Left lobe of liver (tissue), 2 donors: ENCODE measurements around the gene DDX56. TPM values are rescaled to one million over a fixed set of nuclear protein-coding genes. Genes with fewer than 3 reads are reported as not detected.
"Not testable (repeated sequence)": the region's sequence is repeated elsewhere in the genome, so short reads cannot be mapped to it uniquely, and the experiment has no call there.

Source experiments
- ATAC-seq: fragments of 200-7000 bp; cut with Tn5 transposase; one replicate; pipeline ENCODE4 v1.9.1; 2020; ENCODE audit warnings: mild to moderate bottlenecking, moderate library complexity
- DNase-seq: peaks from one replicate; pipeline ENCODE4 v3.0.0-alpha.2; 2020; ENCODE audit warnings: low spot score
- total RNA-seq: library from RNA; stranded (reverse); gene quantifications from one replicate; pipeline ENCODE4 v1.2.1, GENCODE V29; 2021
- donor health status: DM: no; HTN: no; CAD: no; lungs with moderate emphysema.
- donor health status: DM: no; HTN: yes; CAD: no.

DDX56 gene
- total RNA-seq, 1 donor from 2014 or later, result 32.9 TPM

DNA sequence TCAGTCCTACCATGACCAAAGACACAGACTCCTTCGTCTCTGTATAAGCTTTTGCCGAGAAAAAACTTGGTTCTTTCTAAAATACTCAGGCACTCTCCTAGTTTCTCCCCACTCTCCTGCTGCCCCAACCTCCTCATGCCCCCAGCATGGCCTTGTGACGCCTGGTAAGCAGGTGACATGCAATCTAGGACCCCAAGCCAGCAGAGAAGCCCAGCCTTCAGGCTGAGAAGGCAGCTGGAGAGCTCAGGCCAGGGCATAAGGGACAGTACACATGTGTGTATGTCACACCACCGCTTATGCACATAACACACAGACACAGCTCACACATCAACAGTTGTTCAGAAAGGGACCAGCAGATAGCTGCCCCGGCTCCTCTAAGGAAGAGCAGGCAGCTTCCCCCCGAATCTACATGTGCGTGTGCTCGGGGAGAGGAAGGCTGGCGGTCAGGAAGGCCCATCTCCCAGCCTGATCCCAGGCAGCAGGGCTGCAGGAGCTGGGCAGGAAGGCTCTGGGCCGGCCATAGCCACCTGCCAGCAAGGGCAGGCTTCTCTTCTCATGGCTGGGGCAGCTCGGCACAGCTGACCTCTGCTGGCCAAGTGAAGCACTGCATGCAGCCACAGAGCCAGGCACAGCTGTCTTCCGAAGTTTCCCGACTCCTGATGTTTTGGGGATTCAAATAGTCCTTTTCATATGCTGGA, 8.5 kb downstream of the DDX56 start:
- ATAC-seq (peak; percentile 76), DNase-seq (peak; percentile 81)

GRCh38 chr7:44564606-44565005, 9.1 kb downstream of the DDX56 start:
- DNase-seq, result peak; percentile 42
- ATAC-seq, result no peak

GRCh38 chr7:44563171-44563679, 10.5 kb downstream of the DDX56 start:
- ATAC-seq, result peak; percentile 84
- DNase-seq, result peak; percentile 95

DNA sequence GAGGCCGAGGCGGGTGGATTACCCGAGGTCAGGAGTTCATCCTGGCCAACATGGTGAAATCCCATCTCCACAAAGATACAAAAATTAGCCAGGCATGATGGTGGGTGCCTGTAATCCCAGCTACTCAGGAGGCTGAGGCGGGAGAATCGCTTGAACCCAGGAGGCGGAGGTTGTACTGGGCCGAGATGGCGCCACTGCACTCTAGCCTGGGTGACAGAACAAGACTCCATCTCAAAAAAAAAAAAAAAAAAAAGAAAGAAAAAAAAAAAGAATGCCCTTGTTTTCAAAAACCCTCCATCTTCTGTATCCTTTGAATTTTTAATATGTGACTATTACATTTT, 11.1 kb downstream of the DDX56 start:
- not testable (repeated sequence) for ATAC-seq, DNase-seq

DNA sequence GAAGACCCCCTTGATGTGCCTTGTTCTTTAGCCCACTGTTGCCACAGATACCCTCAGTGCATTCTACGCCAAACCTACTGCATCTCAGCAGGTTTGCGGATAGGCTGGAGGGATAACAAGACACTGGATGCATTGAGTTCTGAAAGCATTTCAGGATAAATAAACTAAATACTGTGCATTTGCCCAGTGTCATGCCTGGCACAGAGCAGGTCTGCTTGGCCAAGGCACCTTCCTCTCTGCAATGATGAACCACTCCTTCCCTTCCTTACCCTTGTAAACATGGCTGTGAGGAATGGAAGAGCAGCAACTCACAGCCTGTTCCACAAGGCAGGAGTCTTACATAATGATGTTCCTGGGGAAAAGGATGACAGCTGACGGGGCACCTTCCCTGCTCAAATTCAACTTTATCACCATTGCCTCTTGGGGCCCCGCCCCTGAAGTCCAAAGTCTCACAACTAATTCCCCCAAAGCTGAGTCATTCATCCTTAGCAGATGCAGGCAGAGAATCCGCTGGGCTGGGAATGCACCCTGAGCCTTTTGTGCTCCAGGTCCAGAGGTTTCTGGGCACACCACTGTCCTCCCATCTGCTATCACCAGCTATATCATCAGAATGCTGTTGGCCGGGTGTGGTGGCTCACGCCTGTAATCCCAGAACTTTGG, 11.6 kb downstream of the DDX56 start:
- peak; percentile 62 for DNase-seq
- ATAC-seq, result no peak

DNA sequence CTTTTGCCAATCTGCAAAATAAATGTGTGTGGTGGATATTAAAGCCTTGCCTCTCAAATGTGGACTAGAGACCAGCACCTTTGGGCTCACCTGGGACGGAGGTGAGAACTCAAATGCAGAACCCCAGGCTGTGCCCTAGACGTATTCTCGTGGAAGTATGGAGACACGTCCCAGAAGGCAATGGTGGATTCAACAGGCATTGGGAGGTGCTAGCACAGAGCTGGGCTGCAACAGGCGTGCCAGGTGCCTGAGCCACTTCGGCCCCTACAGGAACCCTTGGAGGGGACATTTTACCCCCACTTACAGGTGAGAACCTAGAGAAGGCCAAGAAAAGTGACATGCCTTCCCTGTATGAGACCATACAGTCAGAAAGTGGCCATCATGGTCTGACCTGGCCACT, 12.2 kb downstream of the DDX56 start:
- ATAC-seq (no peak), DNase-seq (peak; percentile 29)

GRCh38 chr7:44559485-44559884, 14.2 kb downstream of the DDX56 start:
- no peak for ATAC-seq
- no peak for DNase-seq

DNA sequence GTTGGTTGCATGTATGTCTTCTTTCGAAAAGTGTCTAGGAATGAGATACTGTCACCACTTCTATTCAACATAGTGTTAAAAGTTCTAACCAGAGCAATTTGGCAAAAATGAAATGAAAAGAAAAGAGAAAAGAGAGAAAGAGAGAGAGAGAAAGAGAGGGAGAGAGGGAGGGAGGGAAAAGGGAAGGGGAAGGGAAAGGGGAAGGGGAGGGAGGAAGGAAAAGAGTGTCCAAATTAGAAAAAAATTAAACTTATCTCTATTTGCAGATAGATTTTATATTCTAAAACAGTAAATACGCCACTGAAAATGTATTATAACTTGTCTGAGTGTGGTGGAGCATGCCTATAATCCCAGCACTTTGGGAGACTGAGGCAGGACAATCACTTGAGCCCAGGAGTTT, 16.2 kb downstream of the DDX56 start:
- no peak for ATAC-seq
- DNase-seq, result no peak

GRCh38 chr7:44555350-44555749, 18.4 kb downstream of the DDX56 start:
- no peak for DNase-seq
- ATAC-seq, result no peak

- not testable (repeated sequence) for DNase-seq, ATAC-seq
Observed at GRCh38 chr7:44552473-44553005, 21.2 kb downstream of the DDX56 start.

DNA sequence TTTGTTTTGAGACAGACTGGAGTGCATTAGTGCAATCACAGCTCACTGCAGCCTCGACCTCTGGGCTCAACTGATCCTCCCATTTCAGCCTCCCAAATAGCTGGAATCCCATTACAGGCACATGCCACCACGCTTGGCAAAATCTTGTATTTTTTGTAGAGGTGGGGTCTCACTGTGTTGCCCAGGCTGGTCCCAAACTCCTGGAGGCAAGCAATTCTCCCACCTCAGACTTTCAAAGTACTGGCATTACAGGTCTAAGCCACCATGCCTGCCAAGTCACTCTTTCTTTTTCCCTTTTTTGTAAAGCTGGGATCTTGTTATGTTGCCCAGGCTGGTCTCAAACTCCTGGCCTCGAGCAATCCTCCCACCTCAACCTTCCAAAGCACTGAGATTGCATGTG, 24.3 kb downstream of the DDX56 start:
- DNase-seq, result no peak

GRCh38 chr7:44548893-44549292, 24.8 kb downstream of the DDX56 start:
- ATAC-seq (no peak), DNase-seq (no peak)

More for the DNA sequence above, 24.3 kb downstream of the DDX56 start:
- ATAC-seq, result no peak

DNA sequence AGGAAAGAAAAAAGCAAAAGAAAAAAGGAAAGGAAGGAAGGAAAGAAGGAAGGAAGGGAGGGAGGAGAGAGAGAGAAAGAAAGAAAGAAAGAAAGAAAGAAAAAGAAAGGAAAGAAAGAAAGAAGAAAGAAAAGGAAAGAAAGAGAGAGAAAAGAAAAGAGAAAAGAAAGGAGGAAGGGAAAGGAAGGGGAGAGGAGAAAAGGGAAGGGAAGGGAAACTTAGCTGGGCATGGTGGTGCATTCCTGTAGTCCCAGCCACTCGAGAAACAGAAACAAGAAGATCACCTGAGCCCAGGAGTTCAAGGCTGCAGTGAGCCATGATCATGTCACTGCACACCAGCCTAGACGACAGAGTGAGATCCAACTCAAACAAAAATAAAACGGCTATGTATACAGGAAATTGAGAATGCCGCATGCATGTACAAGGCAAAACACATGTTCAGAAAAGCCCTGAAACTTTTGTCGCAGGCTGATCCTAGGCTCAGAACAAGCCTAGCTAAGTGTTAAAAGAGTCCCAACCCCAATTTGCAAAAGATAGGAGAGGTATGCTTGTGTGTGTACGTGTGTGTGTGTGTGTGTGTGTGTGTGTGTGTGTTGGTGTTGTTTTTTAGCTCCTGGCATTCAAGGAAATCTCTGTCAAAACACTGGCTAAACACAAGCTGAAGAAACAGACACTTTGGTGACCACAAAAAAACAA, 26.0 kb downstream of the DDX56 start:
- ATAC-seq (peak; percentile 88), DNase-seq (peak; percentile 59)

GRCh38 chr7:44541876-44542610, 31.7 kb downstream of the DDX56 start:
- ATAC-seq (no peak), DNase-seq (no peak)

DNA sequence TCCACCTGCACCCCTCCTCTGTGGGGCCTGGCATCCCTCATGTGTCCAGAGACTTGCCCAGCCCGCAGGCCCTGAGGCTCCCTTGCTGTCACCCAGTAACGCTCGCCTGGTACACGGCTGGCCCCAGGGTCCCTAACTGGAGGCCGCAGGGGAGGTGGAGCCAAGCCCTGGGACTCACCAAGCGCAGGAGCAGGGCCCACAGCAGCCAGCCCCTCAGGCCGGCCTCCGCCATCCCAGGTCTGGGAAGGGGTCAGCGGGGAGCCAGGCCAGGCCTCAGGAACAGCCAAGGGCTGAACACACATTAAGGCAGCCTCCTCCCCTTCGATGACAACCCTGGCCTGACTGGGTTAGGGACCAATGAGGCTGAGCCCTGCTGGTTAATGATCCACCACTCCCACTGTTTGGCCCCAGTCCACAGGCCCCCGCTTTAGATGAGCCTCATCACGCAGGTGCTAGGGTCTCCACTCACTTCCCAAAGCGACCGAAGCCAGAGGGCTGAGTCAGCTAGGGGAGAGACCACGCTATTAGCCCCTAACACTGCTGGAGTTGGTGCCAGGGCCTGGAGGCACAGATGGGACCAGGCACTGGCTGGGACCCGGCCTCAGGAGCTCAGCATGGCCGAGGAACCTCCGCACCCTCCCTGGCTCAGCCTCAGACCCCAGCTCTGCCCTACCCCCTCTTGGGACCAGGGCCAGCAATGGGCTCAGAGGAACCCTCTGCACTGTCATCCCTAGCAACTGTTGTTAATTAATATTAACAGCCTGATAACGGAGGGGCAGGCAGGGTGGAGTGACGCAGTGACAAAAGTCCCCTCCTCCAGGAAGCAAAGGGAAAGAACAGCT, 32.5 kb downstream of the DDX56 start, which contains the start of gene NPC1L1:
Gene NPC1L1 (minus strand): TSS at position 303 of the 842 bp plus-strand sequence. CDS start 71 bp downstream, at position 232.
- ATAC-seq (peak; percentile 80), DNase-seq (peak; percentile 90)

GRCh38 chr7:44540592-44541027, 33.1 kb downstream of the DDX56 start:
- ATAC-seq (peak; percentile 0), DNase-seq (no peak)

- ATAC-seq, result peak; percentile 41
Observed at GRCh38 chr7:44539669-44540506, 33.8 kb downstream of the DDX56 start.

GRCh38 chr7:44538798-44539668, 34.7 kb downstream of the DDX56 start:
- DNase-seq (no peak), ATAC-seq (no peak)

More at GRCh38 chr7:44539669-44540506, 33.8 kb downstream of the DDX56 start:
- DNase-seq, result peak; percentile 78
